ENCODE measurements around the gene GZMA. TPM values are rescaled to one million over a fixed set of nuclear protein-coding genes. Genes with fewer than 3 reads are reported as not detected.

Gene GZMA
- not detected in 5 replicates for total RNA-seq (2022; extraction: Qiagen RNA extraction)

DNA sequence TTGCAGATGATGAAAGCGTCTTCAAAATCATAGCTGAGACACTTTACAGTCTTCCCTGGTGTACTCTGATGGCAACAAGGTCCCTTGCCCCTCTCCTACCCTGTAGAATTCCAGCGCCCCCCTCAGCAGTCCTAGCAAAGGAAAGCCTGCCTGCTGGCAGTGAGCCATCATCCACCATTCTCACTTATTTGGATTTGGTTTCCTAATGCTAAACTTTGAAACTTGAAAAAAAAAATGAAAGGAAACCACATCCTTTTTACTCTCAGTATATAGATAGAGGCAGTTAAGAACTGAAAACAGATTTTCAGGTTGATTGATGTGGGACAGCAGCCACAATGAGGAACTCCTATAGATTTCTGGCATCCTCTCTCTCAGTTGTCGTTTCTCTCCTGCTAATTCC is at the start of gene GZMA:
GZMA (plus strand) TSS at position 299 of the 400 bp plus-strand sequence; CDS start at position 336, 37 bp downstream.

Other genes starting within 250 kb of the GZMA start
- gene ESM1, start 117.1 kb upstream of the GZMA start, total RNA-seq (2022; extraction: Qiagen RNA extraction) = not detected in 5 replicates
- not detected in 5 replicates for gene GZMK, start 78.4 kb upstream of the GZMA start, total RNA-seq (2022; extraction: Qiagen RNA extraction)
- gene GPX8, start 57.5 kb downstream of the GZMA start, total RNA-seq (2022; extraction: Qiagen RNA extraction) = 30.9 to 38.0 TPM (median 34.0 TPM) in 5 replicates
- 0.07 to 0.09 TPM (median 0.09 TPM) in 4 of 5 replicates, not detected in the other for gene CDC20B, start 70.5 kb downstream of the GZMA start, total RNA-seq (2022; extraction: Qiagen RNA extraction)
- gene MCIDAS, start 124.7 kb downstream of the GZMA start, total RNA-seq (2022; extraction: Qiagen RNA extraction) = 1.6 to 2.2 TPM (median 1.8 TPM) in 5 replicates
- 5.4 to 8.5 TPM (median 7.4 TPM) in 5 replicates for gene CCNO, start 131.0 kb downstream of the GZMA start, total RNA-seq (2022; extraction: Qiagen RNA extraction)
- 19.6 to 24.6 TPM (median 22.5 TPM) in 5 replicates for gene DHX29, start 205.0 kb downstream of the GZMA start, total RNA-seq (2022; extraction: Qiagen RNA extraction)
- gene MTREX, start 205.3 kb downstream of the GZMA start, total RNA-seq (2022; extraction: Qiagen RNA extraction) = 25.4 to 54.0 TPM (median 34.4 TPM) in 5 replicates